HL-60 (cell line): ENCODE measurements around the gene BBS5.
"Not testable (repeated sequence)": the region's sequence is repeated elsewhere in the genome, so short reads cannot be mapped to it uniquely, and the experiment has no call there.

Experiments
- POLR2AphosphoS5 ChIP-seq: IDR thresholded peaks from 2 replicates; pipeline ENCODE4 v1.6.1; 2012; ENCODE audit warnings: low read depth
- TF ChIP-seq, protein P1 (sequence below): IDR thresholded peaks from one replicate; pipeline ENCODE4 v1.5.1; 2011; ENCODE audit warnings: low read length, control low read depth, inconsistent platforms; ENCODE audit not compliant: insufficient read depth
- TF ChIP-seq, protein P2 (sequence below): IDR thresholded peaks from 2 replicates; pipeline ENCODE4 v1.6.1; 2012; ENCODE audit warnings: low read depth; ENCODE audit not compliant: insufficient replicate concordance

DNA sequence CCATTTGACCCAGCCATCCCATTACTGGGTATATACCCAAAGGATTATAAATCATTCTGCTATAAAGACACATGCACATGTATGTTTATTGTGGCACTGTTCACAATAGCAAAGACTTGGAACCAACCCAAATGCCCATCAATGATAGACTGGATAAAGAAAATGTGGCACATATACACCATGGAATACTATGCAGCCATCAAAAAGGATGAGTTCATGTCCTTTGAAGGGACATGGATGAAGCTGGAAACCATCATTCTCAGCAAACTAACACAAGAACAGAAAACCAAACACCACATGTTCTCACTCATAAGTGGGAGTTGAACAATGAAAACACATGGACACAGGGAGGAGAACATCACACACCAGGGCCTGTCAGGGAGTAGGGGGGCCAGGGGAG, 47.5 kb upstream of the BBS5 start:
- TF ChIP-seq POLR2AphosphoS5 = not testable (repeated sequence)
- TF ChIP-seq, protein P1, sequence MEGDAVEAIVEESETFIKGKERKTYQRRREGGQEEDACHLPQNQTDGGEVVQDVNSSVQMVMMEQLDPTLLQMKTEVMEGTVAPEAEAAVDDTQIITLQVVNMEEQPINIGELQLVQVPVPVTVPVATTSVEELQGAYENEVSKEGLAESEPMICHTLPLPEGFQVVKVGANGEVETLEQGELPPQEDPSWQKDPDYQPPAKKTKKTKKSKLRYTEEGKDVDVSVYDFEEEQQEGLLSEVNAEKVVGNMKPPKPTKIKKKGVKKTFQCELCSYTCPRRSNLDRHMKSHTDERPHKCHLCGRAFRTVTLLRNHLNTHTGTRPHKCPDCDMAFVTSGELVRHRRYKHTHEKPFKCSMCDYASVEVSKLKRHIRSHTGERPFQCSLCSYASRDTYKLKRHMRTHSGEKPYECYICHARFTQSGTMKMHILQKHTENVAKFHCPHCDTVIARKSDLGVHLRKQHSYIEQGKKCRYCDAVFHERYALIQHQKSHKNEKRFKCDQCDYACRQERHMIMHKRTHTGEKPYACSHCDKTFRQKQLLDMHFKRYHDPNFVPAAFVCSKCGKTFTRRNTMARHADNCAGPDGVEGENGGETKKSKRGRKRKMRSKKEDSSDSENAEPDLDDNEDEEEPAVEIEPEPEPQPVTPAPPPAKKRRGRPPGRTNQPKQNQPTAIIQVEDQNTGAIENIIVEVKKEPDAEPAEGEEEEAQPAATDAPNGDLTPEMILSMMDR = not testable (repeated sequence)
- TF ChIP-seq, protein P2, sequence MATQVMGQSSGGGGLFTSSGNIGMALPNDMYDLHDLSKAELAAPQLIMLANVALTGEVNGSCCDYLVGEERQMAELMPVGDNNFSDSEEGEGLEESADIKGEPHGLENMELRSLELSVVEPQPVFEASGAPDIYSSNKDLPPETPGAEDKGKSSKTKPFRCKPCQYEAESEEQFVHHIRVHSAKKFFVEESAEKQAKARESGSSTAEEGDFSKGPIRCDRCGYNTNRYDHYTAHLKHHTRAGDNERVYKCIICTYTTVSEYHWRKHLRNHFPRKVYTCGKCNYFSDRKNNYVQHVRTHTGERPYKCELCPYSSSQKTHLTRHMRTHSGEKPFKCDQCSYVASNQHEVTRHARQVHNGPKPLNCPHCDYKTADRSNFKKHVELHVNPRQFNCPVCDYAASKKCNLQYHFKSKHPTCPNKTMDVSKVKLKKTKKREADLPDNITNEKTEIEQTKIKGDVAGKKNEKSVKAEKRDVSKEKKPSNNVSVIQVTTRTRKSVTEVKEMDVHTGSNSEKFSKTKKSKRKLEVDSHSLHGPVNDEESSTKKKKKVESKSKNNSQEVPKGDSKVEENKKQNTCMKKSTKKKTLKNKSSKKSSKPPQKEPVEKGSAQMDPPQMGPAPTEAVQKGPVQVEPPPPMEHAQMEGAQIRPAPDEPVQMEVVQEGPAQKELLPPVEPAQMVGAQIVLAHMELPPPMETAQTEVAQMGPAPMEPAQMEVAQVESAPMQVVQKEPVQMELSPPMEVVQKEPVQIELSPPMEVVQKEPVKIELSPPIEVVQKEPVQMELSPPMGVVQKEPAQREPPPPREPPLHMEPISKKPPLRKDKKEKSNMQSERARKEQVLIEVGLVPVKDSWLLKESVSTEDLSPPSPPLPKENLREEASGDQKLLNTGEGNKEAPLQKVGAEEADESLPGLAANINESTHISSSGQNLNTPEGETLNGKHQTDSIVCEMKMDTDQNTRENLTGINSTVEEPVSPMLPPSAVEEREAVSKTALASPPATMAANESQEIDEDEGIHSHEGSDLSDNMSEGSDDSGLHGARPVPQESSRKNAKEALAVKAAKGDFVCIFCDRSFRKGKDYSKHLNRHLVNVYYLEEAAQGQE = not testable (repeated sequence)
